T-helper 1 cell treated with Interleukin-12 subunit alpha and Interleukin-12 subunit beta and Interleukin-4 antibody, amounts not matched to agents 30 ng/mL and 1 ng/mL, for 36 hours (primary cell): ENCODE data around the gene CHMP4B. TPM values are rescaled to one million over a fixed set of nuclear protein-coding genes. Genes with fewer than 3 reads are reported as not detected.

Source experiments
- intact Hi-C: fragments of 100-400 bp; cut with micrococcal nuclease; formaldehyde crosslinking; loops from one replicate; pipeline ENCODE4 v1.15.1; 2024
- total RNA-seq: library from RNA; stranded (reverse); gene quantifications from 2 replicates; pipeline ENCODE4 v1.2.3, GENCODE V29; 2022

Gene CHMP4B
- total RNA-seq, 1 donor from 2014 or later, result 78.0 TPM

DNA sequence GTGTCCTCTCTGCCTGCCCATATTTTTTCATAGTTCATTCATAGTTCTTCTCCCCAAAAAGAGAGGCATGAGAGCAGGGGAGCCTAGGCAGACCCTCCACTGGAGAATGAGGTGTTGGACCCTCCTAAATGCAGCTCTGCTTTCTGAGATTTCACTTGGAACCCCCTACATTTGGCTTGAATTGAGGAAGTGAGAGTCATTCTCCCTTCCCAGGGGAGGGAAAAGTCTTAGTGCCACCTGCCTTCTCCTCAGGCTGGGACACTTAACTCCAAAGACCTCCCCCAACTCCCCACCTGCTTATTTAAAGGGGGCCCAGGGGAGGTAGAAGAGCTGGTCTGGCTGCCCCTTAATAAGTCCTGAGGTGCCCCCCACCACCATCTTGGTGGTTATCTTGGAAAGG, 78.2 kb downstream of the CHMP4B start:
- intact Hi-C loops, result no loop called here

DNA sequence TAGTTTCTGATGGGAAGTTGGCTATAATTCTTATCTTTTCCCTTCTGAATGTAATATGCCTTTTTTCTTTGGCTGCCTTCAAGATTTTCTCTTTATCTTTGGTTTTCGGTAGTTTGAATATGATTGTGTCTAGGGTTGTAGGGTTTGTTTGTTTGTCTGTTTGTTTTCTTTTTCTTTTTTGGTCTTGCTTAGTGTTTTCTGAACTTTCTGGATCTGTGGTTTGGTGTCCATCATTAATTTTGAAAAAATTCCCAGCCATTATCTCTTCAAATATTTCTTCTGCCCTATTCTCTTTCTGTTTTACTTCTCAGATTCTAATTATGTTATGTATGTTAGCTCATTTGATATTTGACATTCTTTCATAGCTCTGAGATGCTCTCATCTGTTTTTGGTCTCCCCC, 79.4 kb downstream of the CHMP4B start:
- intact Hi-C loops, result no loop called here

- intact Hi-C loops, result no loop called here
Measured at GRCh38 chr20:33893314-33893713, 82.2 kb downstream of the CHMP4B start.

- intact Hi-C loops, result no loop called here
Measured at GRCh38 chr20:33894798-33895197, 83.7 kb downstream of the CHMP4B start.

DNA sequence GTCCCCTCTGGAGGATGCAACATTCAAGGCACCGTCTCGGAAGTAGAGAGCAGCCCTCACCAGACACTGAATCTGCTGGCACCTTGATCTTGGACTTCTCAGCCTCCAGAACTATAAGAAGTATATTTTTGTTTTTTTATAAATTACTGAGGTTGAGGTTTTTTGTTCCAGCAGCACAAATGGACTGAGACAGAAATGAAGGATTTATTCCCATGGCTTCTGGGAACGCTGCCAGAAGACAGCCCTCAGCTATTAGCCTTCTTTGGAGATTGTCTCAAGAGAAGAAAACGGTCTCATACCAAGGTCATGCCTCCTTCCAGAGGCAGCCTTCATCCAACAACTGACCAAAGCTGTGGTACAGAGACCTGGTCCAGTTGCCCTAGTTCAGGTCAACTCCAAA, 85.4 kb downstream of the CHMP4B start:
- intact Hi-C loops, result no loop called here

- intact Hi-C loops, result no loop called here
Measured at GRCh38 chr20:33897313-33897912, 86.3 kb downstream of the CHMP4B start.

- intact Hi-C loops, result no loop called here
Measured at GRCh38 chr20:33899106-33899505, 88.0 kb downstream of the CHMP4B start.

GRCh38 chr20:33900521-33901131, 89.5 kb downstream of the CHMP4B start:
- intact Hi-C loops, result no loop called here

DNA sequence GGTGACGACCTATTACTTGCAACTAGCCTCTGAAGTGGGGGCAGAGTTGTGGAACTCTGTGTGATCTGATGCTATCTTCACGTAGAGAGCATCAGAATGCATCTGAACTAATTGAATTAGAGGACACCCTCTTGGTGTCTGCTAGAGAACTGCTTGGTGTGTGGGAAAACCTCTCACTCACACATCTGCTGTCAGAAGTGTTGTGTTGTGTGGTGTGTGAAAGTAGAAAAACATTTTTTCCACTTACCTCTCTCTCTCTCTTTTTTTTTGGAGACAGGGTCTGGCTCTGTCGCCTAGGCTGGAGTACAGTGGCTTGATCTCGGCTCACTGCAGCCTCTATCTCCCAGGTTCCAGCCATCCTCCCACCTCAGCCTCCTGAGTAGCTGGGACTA, 90.0 kb downstream of the CHMP4B start:
- intact Hi-C loops, result no loop called here

GRCh38 chr20:33902011-33902410, 90.9 kb downstream of the CHMP4B start:
- intact Hi-C loops, result no loop called here

Other genes starting within 250 kb of the CHMP4B start
- gene C20orf144, start 149.0 kb upstream of the CHMP4B start, total RNA-seq, result 0.29 and 0.61 TPM in 2 replicates
- gene ACTL10, start 144.4 kb upstream of the CHMP4B start, total RNA-seq, result 3.1 and 3.6 TPM in 2 replicates
- gene NECAB3, start 136.9 kb upstream of the CHMP4B start, total RNA-seq, result 54.1 and 56.6 TPM in 2 replicates
- gene E2F1, start 125.0 kb upstream of the CHMP4B start, total RNA-seq, result 72.3 and 73.3 TPM in 2 replicates
- 12.4 and 14.3 TPM in 2 replicates for gene PXMP4, start 91.0 kb upstream of the CHMP4B start, total RNA-seq
- 7.0 and 7.4 TPM in 2 replicates for gene ZNF341, start 79.4 kb upstream of the CHMP4B start, total RNA-seq
- gene RALY, start 182.6 kb downstream of the CHMP4B start, total RNA-seq, result 153 and 159 TPM in 2 replicates